HG03135 (cell line): ENCODE measurements around the gene SRI.

Source experiments
- ATAC-seq: cut with Tn5 transposase; IDR thresholded peaks from one replicate; pipeline ENCODE4 v1.9.1; 2021; ENCODE audit warnings: mild to moderate bottlenecking, moderate library complexity; ENCODE audit not compliant: unreplicated experiment

The SRI gene

DNA sequence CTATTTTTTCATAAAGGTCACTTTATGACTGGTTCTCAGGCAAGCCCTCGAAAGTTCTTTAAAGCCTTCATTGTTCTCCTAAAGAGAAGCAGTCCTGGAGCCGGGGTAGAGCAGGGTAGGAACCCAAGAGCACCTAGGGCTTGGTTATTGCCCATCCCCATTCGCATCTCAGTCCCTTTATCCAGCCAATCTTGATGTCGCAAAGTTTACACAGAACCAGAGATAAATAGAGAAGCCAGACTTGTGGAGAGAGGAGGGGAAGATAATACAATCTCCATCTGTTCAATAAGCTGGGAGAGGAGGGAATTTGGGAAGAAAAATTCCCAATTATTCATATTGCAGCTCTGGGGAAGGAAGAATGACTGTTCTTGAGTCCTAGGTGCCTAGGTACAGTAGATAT, 6.4 kb upstream of the SRI start:
- no peak for ATAC-seq

DNA sequence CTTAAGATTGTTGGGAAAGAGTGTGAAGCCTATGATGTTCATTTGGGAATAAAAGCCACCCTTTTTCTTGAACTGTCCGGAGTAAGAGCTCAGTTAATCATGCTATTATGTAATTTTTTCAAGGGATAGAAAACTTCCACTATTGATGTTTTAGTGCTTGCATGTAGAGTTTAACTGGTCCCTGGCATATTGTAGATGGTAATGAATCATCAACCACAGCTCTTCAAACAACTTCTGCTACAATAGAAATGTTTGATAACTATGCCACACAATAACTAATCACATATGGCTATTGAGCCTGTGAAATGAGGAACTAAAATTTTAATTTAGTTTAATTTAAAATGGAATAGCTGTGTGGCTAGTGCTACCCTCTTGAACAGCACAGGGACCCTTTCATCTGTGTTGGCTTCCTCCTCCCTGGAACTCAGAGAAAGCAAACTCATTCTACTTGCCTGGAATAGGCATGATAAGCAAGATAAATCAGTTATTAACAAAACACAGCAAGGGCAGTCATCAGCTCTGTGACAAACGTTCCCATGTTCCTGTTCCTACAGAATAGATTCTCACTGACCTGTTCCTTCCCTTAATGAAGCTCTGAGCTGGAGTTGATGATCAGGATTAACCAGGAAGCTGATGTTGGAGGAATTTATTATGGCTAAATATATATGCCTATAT, 4.9 kb upstream of the SRI start:
- ATAC-seq: no peak

DNA sequence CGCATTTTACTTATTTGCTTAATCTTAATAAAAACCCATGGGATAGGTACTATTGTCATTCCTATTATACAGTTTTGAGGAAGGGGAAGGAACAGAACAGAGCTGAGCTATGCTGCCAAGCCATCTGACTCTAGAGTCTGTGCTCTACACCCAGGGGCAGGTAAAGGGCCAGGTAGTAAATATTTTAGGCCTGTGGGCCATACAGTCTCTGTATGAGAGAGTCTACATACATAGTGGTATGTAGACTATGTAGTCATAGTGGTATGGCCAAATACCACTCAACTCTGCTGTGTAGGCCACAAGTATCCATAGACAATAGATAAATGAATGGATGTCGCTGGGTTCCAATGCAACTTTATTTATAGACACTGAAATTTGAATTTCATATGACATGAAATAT, 3.4 kb upstream of the SRI start:
- ATAC-seq: no peak

DNA sequence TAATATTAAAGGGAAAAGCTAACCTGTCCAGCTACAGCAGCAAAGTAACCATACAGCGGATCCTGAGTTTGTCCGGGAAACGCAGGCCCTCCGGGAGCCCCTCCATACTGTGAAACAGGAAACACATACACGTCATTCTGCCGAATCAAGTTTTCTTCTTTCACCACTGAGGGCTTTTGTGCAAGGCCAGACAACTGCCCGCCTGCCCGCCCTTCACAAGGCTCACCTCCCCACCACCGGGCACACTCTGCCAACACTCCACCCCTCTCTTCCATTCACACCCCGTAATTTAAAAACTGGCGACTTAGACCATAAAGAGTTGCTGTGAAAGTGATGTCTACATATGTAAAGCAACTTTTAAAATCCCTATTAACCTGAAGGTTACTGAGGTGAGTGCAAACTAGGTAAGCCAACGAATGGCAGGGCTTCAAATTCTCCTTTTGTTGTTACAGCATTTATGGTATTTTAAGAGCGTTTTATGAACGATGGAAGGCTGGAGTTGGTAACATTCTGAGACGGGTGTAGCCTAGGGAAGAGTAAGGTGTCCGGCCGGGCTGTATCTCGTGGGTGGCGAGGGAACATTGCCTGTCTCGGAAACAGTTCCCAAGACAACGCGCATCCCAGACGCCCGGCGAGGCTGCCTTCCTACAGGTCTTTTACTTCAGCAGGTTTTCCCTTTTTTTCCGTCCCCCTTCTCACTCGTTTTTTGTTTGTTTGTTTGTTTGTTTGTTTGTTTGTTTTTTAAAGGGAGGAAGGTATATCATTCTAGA, 817 bp downstream of the SRI start:
- ATAC-seq: peak; percentile 33

DNA sequence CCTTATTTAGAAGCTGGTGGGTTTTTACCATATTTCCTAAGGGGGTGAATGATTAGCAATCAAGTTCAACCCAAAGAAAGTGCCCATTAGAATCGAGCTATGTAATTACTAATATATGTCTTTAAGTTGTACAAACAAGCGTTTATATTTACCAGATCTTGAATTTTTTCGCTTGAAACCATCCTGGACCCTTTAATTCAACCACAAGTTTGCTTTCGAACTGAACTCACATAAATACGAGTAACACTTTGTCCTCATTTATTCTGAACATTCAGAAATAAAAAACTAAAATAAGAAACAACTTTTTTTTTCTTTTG, 1.5 kb downstream of the SRI start:
- no peak for ATAC-seq

DNA sequence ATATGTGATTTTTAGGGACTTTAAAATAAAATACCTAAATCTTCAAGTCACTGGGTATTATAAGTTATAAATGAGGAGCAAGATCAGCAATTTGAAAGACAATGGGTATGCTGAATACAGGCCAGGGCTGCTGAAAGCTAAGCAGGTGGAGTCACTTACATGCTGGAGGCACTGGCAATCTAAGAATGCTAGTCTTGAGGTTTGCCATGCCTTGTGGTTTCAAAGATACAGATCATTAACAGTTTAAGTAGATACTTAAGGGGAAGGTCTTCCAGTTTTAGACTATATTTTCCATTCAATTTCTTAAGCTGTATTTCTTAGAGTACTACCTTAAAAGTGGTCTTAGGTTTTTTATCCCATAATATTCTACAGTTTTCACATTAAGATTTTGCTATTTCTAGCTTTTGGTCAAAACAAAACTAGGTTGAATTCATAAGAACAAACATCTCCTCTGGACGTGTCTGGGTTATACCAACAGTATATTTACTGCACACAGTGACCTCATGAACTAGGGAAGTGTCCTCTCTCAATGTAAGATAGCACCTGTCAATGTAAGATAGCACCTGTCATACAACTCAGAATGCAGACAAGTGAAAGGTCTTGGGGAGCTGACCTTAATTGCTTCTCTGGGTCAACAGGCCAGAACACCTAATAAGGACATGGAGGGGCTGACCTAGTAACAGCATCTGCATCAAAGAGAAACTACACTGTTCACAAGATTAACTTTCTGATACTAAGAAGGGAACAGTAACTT, 2.0 kb downstream of the SRI start:
- peak; percentile 74 for ATAC-seq

DNA sequence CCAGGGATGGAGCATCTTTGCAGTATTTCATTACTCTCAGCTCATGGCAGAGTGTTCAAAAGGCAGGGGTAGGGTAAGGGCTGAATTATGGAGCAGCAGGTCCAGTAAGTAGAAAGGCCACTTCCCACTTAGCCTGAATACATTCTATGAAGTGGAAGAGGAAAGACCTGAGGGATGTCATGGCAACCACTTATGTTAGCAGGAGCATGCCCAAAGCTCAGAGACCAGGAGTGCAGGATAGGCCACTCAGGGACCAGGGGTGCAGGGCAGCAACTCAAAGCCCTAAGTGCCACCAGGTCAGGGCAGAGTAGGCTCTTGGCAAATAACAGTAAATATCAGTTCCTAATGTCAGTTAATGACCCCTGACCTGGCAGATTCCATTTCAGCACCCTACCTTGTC, 3.6 kb downstream of the SRI start:
- no peak for ATAC-seq

DNA sequence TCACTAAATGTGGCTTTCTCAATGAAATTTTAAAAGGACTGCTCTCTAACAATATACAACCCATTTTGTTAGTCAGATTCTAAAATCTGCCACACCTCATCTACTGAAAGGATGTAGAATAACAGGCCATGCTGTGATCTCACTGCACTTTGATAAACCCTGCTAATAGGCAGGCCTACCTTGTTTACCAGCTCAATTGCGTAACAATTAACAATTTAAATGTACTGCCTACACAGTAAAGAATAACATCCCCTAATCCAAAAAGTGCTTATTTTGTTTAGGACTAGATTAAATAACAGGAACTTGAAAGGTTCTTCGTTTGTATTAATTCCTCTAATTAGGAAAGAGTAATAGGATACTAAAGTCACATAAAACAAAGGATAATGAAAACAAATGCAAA, 4.5 kb downstream of the SRI start:
- ATAC-seq: no peak

DNA sequence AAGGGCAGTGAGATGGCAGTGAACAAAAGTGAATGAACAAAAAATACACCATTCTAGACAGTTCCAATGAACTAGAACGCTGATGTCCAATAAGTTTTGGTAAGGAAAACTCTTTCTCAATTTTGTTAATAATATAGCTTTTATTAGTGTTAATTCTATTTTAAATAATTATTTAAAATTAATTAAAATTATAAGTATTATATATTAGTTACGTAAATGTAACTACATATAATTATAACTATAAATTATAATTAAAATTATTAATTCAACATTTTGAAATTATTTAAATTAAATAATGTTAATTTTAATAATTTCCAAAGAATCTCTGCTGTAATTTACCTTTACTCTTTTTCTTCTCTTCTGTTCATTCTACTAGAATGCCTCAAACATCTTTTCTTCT, 5.4 kb downstream of the SRI start:
- ATAC-seq: no peak

DNA sequence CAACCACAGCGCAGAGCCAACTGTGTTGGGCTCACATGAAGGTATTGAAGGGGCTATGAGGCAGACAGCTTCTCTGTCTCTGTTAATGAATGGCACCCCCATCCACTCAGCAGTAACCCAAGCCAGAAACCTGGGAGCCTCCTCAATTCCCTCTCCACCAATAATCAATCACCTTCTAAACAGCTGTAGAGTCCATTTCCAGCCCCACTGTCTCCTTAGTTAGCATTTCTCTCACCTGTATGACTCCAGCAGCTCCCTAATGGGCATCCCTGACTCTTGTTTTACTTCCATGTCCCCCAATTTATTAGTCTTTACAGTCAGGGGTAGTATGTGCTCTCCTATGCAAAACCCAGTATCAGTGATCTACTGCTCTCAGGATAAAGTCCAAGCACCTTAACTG, 6.9 kb downstream of the SRI start:
- no peak for ATAC-seq

DNA sequence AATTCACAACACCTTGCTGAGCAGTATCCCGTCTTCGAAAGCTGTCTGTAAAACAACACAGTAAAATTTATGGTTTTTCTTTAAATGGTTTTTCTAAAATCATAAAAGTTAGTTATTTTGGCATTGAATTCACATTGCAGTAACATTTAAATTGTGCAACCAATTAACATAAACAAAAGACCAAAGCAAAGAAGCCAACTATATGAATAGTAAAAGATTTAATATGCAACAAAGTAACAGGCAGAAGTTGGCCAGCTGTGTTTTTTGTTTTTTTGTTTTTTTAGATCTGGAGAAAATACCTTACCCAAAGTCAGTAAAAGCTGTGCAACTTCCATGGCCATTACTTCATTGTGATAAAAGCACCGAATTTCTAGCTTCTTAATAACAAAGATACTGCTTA, 11.3 kb downstream of the SRI start:
- no peak for ATAC-seq

DNA sequence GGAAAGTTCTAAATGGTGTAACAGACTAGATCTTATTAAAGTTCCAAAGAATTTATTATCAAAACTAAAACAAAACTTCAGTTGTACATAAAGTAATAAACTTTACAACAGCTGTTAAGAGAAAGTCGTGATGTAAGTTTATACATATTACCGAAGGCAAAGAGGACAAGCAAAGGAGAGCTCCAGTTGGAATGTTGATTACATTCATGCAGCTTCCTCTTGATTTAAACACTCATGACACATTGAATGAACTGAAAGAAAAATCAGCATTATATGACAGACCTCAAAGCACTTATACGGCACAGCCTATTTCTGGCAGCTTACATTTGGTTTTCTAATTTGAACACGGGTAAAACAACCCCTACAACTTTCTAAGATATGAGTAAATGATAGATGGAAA, 13.6 kb downstream of the SRI start:
- no peak for ATAC-seq

DNA sequence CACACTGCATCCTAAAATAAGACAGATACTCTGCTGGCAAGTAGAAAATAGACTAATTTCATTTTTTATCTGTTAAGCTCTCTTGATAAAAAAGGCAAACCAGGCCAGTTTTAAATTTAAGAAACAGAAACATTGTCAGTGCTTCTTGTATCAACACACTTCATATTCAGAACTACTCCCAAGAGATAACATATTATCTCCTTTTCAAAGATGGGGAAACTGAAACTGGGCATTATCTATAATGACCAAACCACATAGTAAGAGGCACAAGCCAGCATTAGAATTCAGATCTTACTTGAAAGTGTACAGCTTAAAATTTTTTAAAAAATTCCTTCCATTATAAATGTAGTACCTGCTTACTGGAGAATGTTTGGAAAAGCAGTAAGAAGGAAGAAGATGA, 14.7 kb downstream of the SRI start:
- no peak for ATAC-seq

DNA sequence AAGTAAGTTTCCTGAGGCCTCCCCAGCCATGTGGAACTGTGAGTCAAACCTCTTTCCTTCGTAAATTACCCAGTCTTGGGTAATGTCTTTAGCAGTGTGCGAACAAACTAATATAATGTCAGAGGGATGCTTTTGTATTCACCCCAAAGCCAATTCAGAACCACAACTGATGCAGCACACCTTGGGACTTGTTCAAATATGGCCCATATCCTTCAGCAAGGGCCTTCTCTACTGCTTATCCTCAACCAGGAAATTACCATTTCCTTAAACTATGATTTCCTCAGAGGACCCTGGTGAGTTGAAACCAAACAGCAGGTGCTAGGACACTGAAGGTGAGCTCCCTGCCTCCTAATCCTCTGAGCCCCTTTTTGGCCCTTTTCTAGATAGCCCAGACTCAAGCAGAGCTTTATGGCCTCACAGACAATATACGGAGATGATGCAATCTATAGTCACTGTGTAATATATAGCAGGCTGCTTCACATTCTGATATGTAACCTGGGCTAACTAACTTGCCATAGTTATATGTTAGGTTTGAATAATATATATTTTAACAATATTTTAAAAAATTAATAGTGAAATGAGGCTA, 15.2 kb downstream of the SRI start:
- ATAC-seq: no peak

DNA sequence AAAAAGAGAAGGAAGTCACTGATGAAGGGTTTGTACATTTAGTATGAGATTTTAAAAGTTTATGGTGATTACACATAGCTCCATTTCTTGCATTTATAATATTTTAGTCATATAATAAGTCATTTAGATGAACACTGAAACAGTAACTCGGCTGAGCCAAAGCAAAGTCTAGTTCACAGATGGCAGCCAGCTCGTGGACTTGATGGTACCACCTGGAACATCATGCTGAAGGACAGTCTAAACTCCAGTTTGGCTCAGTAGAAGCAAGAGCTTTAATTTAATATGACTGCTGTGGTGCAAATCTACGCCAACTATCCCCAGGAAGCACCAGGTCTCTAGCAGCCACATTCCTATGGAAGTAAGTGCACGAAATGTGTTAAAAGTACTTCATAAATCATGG, 16.4 kb downstream of the SRI start:
- ATAC-seq: no peak

DNA sequence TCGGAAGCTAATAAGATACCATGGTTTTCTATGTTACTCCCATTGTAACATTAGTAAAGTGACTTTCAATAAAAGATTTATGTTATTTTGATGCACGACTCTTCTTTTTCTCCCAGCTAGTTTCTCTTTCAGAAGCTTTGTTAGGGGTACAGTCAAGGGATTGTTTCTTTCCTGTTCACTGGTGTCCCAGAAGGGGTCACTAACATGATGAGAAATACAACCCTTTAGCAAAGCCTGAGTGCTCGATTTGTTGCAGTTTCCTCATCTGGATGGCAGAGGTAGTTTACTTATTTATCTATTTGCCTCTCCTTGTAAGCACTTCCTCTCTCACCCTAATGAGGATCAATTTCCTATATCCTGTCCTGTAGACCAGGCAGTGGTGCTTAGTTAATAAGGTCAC, 17.0 kb downstream of the SRI start:
- no peak for ATAC-seq

DNA sequence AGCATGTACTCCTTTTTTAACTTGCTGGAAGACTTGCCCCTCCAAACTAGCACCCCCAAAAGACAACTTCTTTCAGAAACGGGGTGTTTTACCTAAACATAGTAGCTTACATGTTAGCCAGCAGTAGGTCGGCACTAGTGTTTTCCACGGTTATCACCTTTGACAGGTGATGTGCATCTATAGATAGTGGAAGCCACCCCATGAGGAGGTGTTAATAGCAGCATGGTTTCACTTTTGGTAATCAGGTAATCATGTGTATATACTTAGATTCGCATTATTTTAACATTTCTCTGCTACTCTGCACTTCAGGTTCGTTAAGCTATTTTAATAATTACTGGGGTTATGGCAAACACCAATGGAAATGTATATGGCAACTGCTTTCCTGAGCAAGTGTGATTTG, 17.6 kb downstream of the SRI start:
- ATAC-seq: no peak

DNA sequence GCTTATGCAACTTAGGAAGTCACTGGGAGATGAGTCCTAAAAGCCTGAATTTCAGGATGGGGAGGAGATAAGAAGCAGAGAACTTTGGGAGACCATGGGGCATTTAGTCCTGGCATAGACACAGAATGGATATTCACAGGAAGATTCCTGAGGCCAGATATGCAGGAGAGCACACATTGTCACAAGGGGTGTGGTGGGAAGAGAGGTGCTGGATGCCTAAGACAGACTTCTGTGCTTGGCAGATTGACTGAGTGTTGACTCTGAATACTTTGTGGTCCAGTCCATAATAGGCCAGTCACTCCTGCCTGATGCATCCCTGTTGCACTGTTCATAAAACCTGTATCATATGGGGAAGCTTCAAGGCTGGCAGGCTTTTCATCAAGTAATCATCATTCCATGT, 18.5 kb downstream of the SRI start:
- no peak for ATAC-seq

DNA sequence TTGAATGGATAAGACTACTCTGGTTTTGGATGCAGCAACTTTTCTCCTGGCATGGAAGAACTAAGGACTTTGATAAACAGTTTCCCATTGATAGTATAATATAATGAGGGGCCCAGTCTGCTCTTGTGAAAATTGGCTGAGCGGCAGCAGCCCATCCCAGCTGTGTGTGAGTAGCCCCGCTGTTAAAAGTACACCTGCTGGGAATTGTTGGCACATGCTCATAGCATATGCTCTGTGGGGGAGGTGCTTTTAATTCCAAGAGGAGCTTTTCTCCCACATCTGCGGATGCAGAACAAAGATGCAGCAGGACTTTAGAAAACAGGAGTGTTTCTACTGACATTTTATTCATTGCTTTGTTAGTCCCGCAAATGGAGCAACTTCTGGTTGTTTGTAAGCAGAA, 19.0 kb downstream of the SRI start:
- ATAC-seq: no peak

DNA sequence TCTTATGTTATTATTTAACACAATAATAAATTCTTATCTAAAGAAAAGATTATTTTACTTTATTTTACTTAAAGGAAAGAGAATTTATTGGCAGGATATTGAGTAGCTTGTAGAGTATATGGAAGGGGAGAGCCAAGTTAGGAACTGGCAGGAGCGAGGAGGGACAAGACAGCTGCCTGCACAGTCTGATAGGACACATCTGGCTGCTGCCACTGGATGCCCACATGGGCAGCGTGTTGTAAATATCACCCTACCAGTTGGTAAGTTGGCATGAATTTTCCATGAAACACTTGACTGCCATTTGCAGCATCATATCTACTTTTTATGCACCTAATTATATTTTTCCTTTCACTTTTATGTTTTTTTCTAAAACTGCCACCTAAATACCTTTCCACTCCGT, 19.6 kb downstream of the SRI start:
- no peak for ATAC-seq

DNA sequence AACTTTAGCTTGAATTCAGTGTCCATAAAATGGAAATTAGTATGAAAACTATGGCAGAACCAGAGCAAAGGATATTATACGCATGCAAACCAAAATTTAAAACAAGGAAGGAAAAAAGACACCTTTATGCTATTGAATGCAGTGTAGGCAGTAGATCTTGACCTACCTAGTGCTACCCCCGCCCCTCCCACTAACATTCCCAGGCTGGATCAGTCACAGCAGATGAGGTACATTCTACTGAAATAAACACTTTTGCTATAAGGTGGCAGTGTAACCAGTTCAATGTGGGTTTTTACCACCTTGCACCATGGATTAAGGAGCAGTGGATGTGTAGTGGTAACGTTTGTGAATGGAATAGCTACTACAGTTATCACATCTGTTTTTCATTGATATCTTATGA, 27.9 kb downstream of the SRI start:
- ATAC-seq: no peak

DNA sequence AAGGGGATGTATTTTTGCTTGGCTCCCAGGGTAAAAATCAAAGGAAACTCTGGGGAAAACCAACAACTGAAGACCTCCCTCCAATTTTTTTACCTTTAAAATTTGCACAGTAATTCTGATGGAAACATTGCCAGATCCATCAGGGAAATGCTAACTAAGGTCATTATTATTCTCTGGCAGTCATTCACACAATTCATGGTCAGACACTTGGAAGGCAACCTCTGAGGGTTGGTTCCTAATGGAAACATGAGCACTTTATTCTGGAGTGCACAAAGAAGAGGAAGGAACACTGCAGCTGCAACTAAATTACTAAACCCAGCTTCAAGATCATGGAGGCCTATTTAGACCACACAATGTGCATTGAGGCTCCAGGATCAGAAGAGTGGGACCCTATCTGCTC, 34.2 kb downstream of the SRI start:
- no peak for ATAC-seq
